HCT116 (cell line): Measurements from ENCODE around the gene DNMT3A.

ENCODE experiments used
- ZFX ChIP-seq: fragments of 450-650 bp; IDR thresholded peaks from 2 replicates; pipeline ENCODE4 v1.6.1; 2017
- TF ChIP-seq, protein P1 (sequence below): IDR thresholded peaks from 2 replicates; pipeline ENCODE4 v1.6.1; 2012
- TF ChIP-seq, protein P2 (sequence below), 3 experiments: fragments of 200-600 bp in 1 of 3; sonication (generic) in 1 of 3; IDR thresholded peaks in 2 of 3; conservative IDR thresholded peaks in 1 of 3; 2 replicates each; pipeline ENCODE4 v1.5.1; 2012 to 2017; ENCODE audit warnings: low read depth in 2 of 3, low read length in 2 of 3, antibody characterized with exemption in 1 of 3, borderline replicate concordance in 1 of 3, control low read depth in 1 of 3, mild to moderate bottlenecking in 1 of 3, mixed read lengths in 1 of 3, mixed run types in 1 of 3, moderate library complexity in 1 of 3; ENCODE audit not compliant: insufficient read depth in 1 of 3

DNA sequence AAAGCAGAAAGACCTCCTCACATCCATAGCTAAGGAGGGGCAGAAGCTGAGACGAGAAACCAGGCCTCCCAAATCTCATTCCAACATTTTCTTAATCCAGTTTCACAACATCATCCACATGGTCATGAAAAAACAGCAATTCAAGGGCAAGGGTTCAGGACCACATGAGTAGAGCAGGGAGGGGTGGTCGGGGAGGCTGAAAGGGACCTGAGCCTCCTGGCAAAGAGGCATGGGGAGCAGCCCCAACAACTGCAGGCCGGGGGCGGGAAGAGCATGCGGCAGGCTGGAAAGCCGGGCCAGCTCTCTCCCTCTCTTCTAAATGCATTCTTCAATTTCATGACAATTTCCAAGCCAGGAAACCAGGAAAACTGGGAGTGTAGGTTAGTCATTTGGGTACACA is 76.7 kb downstream of the DNMT3A start:
- TF ChIP-seq, protein P1, sequence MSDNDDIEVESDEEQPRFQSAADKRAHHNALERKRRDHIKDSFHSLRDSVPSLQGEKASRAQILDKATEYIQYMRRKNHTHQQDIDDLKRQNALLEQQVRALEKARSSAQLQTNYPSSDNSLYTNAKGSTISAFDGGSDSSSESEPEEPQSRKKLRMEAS: no peak
- TF ChIP-seq ZFX: no peak
- TF ChIP-seq, protein P2, sequence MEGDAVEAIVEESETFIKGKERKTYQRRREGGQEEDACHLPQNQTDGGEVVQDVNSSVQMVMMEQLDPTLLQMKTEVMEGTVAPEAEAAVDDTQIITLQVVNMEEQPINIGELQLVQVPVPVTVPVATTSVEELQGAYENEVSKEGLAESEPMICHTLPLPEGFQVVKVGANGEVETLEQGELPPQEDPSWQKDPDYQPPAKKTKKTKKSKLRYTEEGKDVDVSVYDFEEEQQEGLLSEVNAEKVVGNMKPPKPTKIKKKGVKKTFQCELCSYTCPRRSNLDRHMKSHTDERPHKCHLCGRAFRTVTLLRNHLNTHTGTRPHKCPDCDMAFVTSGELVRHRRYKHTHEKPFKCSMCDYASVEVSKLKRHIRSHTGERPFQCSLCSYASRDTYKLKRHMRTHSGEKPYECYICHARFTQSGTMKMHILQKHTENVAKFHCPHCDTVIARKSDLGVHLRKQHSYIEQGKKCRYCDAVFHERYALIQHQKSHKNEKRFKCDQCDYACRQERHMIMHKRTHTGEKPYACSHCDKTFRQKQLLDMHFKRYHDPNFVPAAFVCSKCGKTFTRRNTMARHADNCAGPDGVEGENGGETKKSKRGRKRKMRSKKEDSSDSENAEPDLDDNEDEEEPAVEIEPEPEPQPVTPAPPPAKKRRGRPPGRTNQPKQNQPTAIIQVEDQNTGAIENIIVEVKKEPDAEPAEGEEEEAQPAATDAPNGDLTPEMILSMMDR (IDR thresholded peaks at IDR 0.05 in 2 of 3, conservative IDR thresholded peaks at IDR 0.05 in 1 of 3; ENCODE audit: borderline replicate concordance in 1 of 3, insufficient read depth in 1 of 3, low read depth in 2 of 3, low read length in 2 of 3): no peak
